Caco-2 (cell line): Measurements from ENCODE around the gene CCDC136. TPM values are rescaled to one million over a fixed set of nuclear protein-coding genes. Genes with fewer than 3 reads are reported as not detected.

Source experiments
- BruUV-seq: library from RNA; stranded (reverse); fragments of 400-500 nt; replicated peaks from 2 replicates; lab custom pipeline; 2021; lab: Mats Ljungman, UMichigan
- CTCF ChIA-PET: fragments of 300-600 bp; sonication (Branson Sonifier 250); formaldehyde crosslinking; loops from one replicate; lab custom pipeline; 2022; ENCODE audit warnings: antibody characterized with exemption; lab: Charles Lee
- POLR2A ChIA-PET: fragments of 300-600 bp; sonication (Branson Sonifier 250); formaldehyde crosslinking; loops from one replicate; lab custom pipeline; 2022; ENCODE audit warnings: antibody characterized with exemption; lab: Charles Lee
- DNase-seq, 2 experiments: peaks; one replicate each; pipeline versions ENCODE4 v3.0.0 to v3.0.0-alpha.2; 2020 to 2022
- H3K27me3 ChIP-seq: replicated peaks from 2 replicates; pipeline ENCODE4 v1.6.0; 2011; ENCODE audit warnings: low read length; ENCODE audit not compliant: control insufficient read depth, insufficient read depth
- H3K36me3 ChIP-seq: 2 replicates; pipeline ENCODE4 v1.5.1; 2011; ENCODE audit warnings: low read length; ENCODE audit not compliant: control insufficient read depth, insufficient read depth
- H3K4me1 ChIP-seq: fragments of 250-450 bp; sonication (Bioruptor Pico); 2 replicates; pipeline ENCODE4 v1.5.1; 2020; ENCODE audit warnings: mild to moderate bottlenecking
- H3K4me3 ChIP-seq: 2 replicates; pipeline ENCODE4 v1.5.1; 2011; ENCODE audit warnings: low read depth, mild to moderate bottlenecking, control low read depth, low read length
- H3K9me3 ChIP-seq: fragments of 250-450 bp; sonication (Bioruptor Pico); 2 replicates; pipeline ENCODE4 v1.5.1; 2020; ENCODE audit warnings: mild to moderate bottlenecking, moderate library complexity
- H3K27ac Mint-ChIP-seq: one replicate; pipeline ENCODE4 v1.8.0; 2022; ENCODE audit warnings: mixed read lengths; ENCODE audit not compliant: unreplicated experiment
- H3K27me3 Mint-ChIP-seq: one replicate; pipeline ENCODE4 v1.8.0; 2022; ENCODE audit warnings: mixed read lengths; ENCODE audit not compliant: insufficient read depth, unreplicated experiment
- H3K36me3 Mint-ChIP-seq: one replicate; pipeline ENCODE4 v1.8.0; 2022; ENCODE audit warnings: mild to moderate bottlenecking, mixed read lengths; ENCODE audit not compliant: insufficient read depth, unreplicated experiment
- H3K4me1 Mint-ChIP-seq: one replicate; pipeline ENCODE4 v1.8.0; 2022; ENCODE audit warnings: low read depth, mixed read lengths; ENCODE audit not compliant: unreplicated experiment
- H3K4me3 Mint-ChIP-seq: one replicate; pipeline ENCODE4 v1.8.0; 2022; ENCODE audit warnings: mild to moderate bottlenecking, moderate library complexity, mixed read lengths; ENCODE audit not compliant: unreplicated experiment
- H3K9me3 Mint-ChIP-seq: one replicate; pipeline ENCODE4 v1.8.0; 2022; ENCODE audit warnings: mixed read lengths; ENCODE audit not compliant: unreplicated experiment
- CTCF ChIP-seq, 2 experiments: fragments of 200-600 bp in 1 of 2; IDR thresholded peaks; 1 replicate in 1 of 2; 2 replicates in 1 of 2; pipeline versions ENCODE4 v1.5.1 to v1.8.0; 2011 to 2022; ENCODE audit warnings: antibody characterized with exemption in 1 of 2, control low read depth in 1 of 2, inconsistent platforms in 1 of 2, low read depth in 1 of 2, low read length in 1 of 2, mild to moderate bottlenecking in 1 of 2, moderate library complexity in 1 of 2; ENCODE audit not compliant: insufficient read depth in 1 of 2, severe bottlenecking in 1 of 2, unreplicated experiment in 1 of 2
- intact Hi-C: fragments of 100-400 bp; cut with micrococcal nuclease; formaldehyde crosslinking; loops from one replicate; pipeline ENCODE4 v1.10.0; 2022; ENCODE audit not compliant: unreplicated experiment
- total RNA-seq: library from RNA; stranded (reverse); gene quantifications from 2 replicates; pipeline ENCODE4 v1.2.3, GENCODE V29; 2022

CCDC136 gene
- total RNA-seq, 1 experiment from 2014 or later, result 10.2 TPM

- Histone ChIP-seq H3K4me1 (peaks cover 5% of the 10 kb centered on the region; the same call in 1 of the 2 replicates), H3K36me3 (no peaks in the 10 kb centered on the region), H3K9me3 (no peaks in the 10 kb centered on the region), H3K4me3 (no peak overlapping the region), H3K27me3 (no peaks in the 10 kb centered on the region)
- Mint-ChIP-seq H3K4me1 (peaks cover 7% of the 10 kb centered on the region), H3K27ac (no peak overlapping the region), H3K36me3 (no peaks in the 10 kb centered on the region), H3K27me3 (no peaks in the 10 kb centered on the region), H3K9me3 (no peaks in the 10 kb centered on the region), H3K4me3 (no peak overlapping the region)
- DNase-seq, result no peak
- intact Hi-C loops, result no loop called here
- POLR2A ChIA-PET, result no interaction called here
- BruUV-seq, result no TSS peak
- no peak for TF ChIP-seq CTCF (IDR thresholded peaks at IDR 0.05; ENCODE audit: insufficient read depth in 1 of 2, low read depth in 1 of 2, low read length in 1 of 2, severe bottlenecking in 1 of 2, unreplicated experiment in 1 of 2)
- CTCF ChIA-PET, result no interaction called here
Measured at GRCh38 chr7:128801003-128801402, 9.2 kb downstream of the CCDC136 start.

DNA sequence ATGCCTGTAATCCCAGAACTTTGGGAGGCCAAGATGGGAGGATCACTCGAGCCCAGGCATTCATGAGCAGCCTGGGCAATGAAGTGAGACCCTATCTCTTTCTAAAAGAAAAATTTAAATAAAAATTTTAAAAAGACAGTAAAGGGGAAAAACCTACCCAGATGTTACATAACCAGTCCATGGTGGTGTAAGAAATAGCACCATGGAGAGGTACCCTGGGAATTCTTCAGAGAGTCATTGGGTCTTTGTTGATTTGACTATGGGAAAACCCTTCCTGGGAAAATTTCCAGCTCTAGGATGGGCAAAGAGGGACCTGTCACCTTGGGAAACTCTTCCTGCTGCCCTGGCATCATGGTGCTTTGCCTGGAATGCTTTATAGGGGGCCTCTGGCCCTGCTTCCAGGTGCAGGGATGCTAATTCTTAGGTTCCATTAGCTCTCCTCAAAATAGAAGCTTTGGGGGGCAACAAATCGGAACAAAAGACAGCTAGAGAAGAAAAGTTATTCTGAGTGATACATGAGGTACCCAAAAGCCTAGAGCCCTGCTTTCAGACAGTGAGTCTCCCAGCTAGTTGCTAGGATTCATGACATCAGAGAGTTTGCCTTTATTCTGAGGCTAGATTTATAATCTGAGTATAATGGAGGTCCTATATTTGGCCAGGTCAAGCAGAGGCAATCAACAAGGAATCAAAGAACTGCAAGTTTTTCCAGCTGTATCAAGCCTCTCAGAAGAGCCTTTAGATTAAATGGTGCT lies 10.1 kb downstream of the CCDC136 start:
- CTCF ChIA-PET, result no interaction called here
- H3K27me3 Mint-ChIP-seq, result no peaks in the 10 kb centered on the region

GRCh38 chr7:128804484-128804883 lies 12.7 kb downstream of the CCDC136 start:
- Mint-ChIP-seq H3K27me3 (no peaks in the 10 kb centered on the region), H3K4me1 (peaks cover 7% of the 10 kb centered on the region), H3K36me3 (no peaks in the 10 kb centered on the region), H3K27ac (no peak overlapping the region), H3K4me3 (no peak overlapping the region), H3K9me3 (no peaks in the 10 kb centered on the region)
- BruUV-seq, result no TSS peak
- Histone ChIP-seq H3K36me3 (no peaks in the 10 kb centered on the region), H3K9me3 (no peaks in the 10 kb centered on the region), H3K4me3 (no peak overlapping the region), H3K4me1 (peaks cover 5% of the 10 kb centered on the region; the same call in 1 of the 2 replicates), H3K27me3 (no peaks in the 10 kb centered on the region)
- intact Hi-C loops, result no loop called here
- ChIA-PET POLR2A (no interaction called here), CTCF (no interaction called here)
- no peak for DNase-seq
- no peak for TF ChIP-seq CTCF (IDR thresholded peaks at IDR 0.05; ENCODE audit: insufficient read depth in 1 of 2, low read depth in 1 of 2, low read length in 1 of 2, severe bottlenecking in 1 of 2, unreplicated experiment in 1 of 2)

More for the DNA sequence above, 10.1 kb downstream of the CCDC136 start:
- Histone ChIP-seq H3K9me3 (no peaks in the 10 kb centered on the region), H3K27me3 (no peaks in the 10 kb centered on the region), H3K36me3 (no peaks in the 10 kb centered on the region), H3K4me3 (no peak overlapping the region), H3K4me1 (peaks cover 5% of the 10 kb centered on the region; the same call in 1 of the 2 replicates)
- no peak for TF ChIP-seq CTCF (IDR thresholded peaks at IDR 0.05; ENCODE audit: insufficient read depth in 1 of 2, low read depth in 1 of 2, low read length in 1 of 2, severe bottlenecking in 1 of 2, unreplicated experiment in 1 of 2)
- intact Hi-C loops, result no loop called here
- Mint-ChIP-seq H3K27ac (no peak overlapping the region), H3K4me1 (peaks cover 7% of the 10 kb centered on the region), H3K36me3 (no peaks in the 10 kb centered on the region), H3K4me3 (no peak overlapping the region), H3K9me3 (no peaks in the 10 kb centered on the region)
- POLR2A ChIA-PET, result interaction anchor here (0.6 kb wide), 1 partner anchor 132 kb away, joined by 4 read pairs; no protein-coding TSS in a partner anchor
- BruUV-seq, result no TSS peak
- DNase-seq, result no peak
